Measurements from ENCODE around the gene OMA1.
"Not testable (repeated sequence)": the region's sequence is repeated elsewhere in the genome, so short reads cannot be mapped to it uniquely, and the experiment has no call there.

OMA1 gene

GRCh38 chr1:58546520-58547308 lies at the start of gene OMA1:
Gene OMA1 (minus strand): TSS chr1:58546726. CDS start chr1:58539294, 7,432 bp downstream.
- peak; percentile 97 for DNase-seq (ENCODE audit: low read depth)

DNA sequence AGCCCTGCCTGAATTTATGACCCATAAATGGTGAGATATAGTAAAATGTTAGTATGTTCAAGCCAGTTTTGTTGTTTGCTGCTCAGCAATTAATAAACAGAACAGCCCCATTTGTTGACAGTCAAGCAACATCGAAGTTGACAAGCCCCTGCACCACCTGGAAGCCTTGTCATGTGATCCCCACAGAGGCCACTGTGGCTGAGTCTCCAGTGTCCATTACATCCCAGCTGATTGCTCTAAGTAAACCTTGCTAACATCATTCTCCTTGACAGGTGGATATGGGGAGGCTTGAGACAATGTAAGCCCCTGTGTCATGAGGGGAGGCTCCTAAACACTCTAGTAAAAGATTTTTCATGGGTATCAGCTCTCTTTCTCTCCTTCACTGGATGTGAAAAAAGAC lies 48.0 kb upstream of the OMA1 start:
- no peak for DNase-seq (ENCODE audit: low read depth)

GRCh38 chr1:58592522-58593134 lies 46.1 kb upstream of the OMA1 start:
- DNase-seq (ENCODE audit: low read depth), result no peak

- no peak for DNase-seq (ENCODE audit: low read depth)
Observed at GRCh38 chr1:58591806-58592205, 45.3 kb upstream of the OMA1 start.

DNA sequence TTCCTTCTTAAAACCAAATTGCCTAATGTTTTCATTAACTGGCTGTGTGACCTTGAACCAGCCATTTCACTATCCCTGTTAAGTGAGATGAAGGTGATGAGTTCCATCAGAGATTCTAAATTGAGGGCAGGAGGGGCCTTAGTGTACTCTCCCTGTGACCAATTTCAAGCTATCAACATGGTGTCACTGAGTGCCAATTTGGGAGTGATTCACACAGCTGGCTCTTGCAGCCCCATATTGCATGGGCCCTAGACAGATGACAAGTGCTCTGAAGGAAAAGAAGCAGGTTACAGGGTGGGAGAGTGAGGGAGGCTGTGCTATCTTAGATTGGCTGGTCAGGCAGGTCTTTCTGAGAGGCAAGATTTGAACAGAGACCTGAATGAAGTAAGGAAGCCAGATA lies 43.5 kb upstream of the OMA1 start:
- no peak for DNase-seq (ENCODE audit: low read depth)

- DNase-seq (ENCODE audit: low read depth), result no peak
Observed at GRCh38 chr1:58588396-58588795, 41.9 kb upstream of the OMA1 start.

GRCh38 chr1:58587667-58588066 lies 41.1 kb upstream of the OMA1 start:
- DNase-seq (ENCODE audit: low read depth), result no peak

DNA sequence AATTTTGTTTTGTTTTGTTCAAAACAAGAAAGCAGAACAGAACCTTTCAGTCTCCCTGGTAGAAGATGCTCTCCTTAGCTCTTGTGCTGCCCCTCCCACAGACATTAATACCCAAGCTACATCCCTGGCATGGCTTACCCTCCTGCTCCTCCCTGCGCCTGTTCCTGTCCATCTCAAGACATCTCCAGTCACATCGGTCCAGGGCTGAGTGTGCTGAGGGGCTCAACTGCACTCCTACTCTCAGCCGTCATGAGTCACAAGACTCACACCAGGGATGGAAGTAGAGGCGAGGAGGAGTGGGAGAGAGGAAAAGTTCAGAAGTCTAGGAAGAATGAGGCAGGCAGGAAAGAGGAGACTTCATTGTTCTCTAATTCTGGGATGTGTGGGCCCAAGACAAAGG lies 39.7 kb upstream of the OMA1 start:
- DNase-seq (ENCODE audit: low read depth), result no peak

DNA sequence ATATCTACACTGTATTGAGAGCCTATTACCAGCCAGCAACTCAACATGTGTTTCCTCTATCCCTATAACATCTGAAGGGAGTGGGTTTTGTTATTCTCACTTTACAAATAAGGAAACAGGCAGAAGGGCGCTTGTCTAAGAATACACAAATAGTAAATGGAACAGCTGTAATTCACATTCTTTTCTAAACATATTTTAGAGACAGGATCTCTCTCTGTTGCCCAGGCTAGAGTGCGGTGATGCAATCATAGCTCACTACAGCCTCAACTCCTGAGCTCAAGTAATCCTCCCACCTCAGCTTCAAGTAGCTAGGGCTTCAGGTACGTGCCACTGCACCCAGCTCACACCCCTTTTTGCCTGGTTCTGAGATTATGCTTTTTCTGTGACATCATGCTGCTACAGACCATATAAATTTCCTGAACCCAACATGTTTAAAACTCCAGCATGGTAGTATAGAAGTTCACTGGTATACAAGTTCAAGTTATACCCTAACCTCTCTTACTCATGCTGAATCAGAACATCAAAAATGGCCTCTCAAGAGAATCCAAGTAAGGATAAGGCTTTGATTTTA lies 39.1 kb upstream of the OMA1 start:
- DNase-seq (ENCODE audit: low read depth), result no peak

DNA sequence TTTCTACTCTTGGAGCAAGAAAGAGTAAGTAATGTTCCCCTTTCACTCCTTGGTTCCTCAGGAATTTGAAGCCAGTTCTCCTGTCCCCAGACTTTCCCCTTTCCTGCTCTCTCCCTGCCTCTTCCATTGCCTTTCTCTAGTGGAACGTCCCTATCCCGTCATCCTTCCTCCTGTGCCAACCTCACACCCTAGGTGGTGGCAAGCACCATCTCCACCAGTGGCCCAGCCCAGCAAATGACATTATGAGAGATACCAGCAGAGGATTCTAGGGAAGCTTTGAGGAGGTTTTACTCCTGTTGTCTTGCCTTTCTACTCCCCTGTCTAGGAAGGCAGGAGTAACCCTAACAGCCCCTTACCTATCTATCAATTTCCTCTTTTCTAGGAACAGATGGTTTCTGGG lies 38.6 kb upstream of the OMA1 start:
- no peak for DNase-seq (ENCODE audit: low read depth)

DNA sequence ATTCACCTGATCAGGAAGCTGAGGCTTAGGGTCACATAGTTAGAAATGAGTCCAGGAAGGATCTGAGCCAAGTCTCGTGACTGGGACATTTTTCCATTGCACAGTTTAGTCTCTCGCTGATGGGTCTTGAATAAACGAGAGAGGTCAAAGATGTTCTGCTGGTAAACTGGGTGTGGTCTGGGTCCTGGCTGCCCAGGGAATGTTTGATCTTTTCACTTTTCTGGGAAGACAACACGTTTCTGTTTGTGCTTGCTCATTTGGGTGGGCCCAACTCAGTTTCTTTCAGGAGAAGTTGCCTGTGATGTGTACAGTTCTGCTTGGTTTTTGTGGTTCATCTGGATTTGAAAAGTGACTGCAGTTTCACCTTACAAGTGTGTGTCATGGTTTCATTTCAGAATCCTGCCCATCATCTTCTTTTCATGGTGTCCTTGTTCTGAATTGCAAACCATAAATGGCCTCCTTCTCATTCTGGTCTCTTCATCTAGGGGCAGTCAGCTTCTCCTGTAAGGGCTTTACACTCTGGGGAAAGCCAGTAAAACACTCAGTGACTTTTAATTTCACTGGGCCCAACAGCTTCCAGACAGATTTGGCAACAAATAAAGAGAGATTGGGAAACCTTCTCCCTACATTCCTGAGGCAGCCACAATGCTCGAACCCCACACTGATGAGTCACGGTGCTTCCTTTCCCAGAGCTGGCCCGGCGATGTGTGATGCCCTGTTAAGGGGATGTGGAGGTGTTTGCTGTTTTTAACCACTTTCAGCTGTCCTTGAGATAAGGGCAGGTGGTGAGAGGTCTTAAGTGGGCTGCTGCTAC lies 37.8 kb upstream of the OMA1 start:
- DNase-seq (ENCODE audit: low read depth), result no peak

DNA sequence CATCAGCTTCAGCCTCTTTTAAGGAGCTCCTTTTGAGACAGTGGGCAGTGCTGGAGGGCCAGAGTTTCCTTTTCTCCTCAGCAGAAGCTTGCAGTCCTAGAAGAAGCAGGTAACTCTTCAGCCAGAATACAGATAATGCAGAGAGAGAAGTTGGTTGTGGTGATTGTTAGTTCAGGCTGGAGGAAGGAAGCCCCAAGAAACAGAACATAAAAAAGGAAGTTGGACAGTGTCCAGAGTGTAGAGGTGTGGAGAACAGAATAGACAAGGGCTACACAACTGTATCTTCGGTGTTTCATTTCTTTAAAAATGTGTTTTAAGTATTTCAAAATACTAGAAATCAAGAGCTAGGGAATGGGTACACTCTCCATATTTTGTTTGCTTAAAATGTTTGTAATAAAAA lies 37.0 kb upstream of the OMA1 start:
- no peak for DNase-seq (ENCODE audit: low read depth)

- DNase-seq (ENCODE audit: low read depth), result not testable (repeated sequence)
Observed at GRCh38 chr1:58582143-58582542, 35.6 kb upstream of the OMA1 start.

DNA sequence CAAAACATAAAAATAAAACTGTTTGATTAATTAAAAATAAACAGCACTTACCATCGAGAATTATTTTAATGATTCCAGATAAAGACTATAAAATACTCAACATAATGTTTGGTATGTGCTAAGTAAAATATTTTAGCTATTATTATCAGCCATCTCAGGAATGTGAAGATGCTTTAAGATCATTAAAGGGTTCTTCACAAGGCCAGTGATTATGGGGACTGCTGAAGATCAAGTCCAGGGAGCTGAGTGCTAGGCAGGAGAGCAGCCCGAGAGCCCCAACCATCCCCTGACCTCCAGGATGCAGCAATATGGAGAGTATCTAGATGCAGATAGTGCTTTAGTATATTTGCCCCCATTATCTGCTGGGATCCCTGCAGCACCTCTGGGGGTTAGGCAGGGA lies 35.1 kb upstream of the OMA1 start:
- DNase-seq (ENCODE audit: low read depth), result no peak

DNA sequence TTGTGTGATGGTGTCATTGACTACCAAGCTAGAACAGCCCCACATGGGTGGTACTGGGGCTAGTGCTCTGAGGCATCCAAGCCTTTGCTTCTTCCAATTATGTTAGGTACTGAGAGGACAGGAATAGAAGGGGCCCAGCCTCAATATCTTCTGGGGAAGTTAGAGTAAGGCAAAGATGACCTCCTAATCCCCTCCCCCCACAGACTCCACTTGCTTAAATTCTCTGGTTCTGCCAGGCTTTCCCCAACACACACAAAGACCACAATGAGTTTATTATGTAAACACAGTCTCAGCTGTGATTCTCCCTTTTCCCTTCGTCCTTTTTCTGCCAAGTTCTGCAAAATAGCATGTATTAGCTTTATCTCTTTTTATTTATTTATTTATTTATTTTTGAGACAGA lies 33.7 kb upstream of the OMA1 start:
- no peak for DNase-seq (ENCODE audit: low read depth)

DNA sequence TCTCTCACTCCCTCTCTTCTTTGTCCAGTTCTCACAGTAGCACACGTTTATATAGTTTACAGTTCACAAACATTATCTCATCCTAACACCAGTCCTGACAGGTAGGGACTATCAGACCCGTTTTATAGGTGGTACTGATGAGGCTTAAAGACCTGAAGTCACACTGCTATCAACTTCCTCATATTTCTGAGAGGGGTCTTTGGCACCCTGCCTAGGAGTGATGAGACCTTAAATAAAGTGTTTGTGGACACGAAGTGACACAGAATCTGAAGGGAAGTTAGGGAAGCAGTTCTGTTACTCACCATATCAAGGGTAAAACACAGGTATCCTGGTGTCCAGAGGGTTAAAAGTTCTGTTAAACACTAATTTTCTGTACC lies 31.1 kb upstream of the OMA1 start:
- DNase-seq (ENCODE audit: low read depth), result no peak

- no peak for DNase-seq (ENCODE audit: low read depth)
Observed at GRCh38 chr1:58576727-58577653, 30.5 kb upstream of the OMA1 start, which contains the start of gene TACSTD2. Gene TACSTD2 (minus strand): TSS chr1:58577252. CDS start chr1:58577156, 96 bp downstream.

- no peak for DNase-seq (ENCODE audit: low read depth)
Observed at GRCh38 chr1:58576325-58576726, 29.8 kb upstream of the OMA1 start.

GRCh38 chr1:58575551-58576324 lies 29.2 kb upstream of the OMA1 start:
- no peak for DNase-seq (ENCODE audit: low read depth)

GRCh38 chr1:58574816-58575215 lies 28.3 kb upstream of the OMA1 start:
- DNase-seq (ENCODE audit: low read depth), result no peak

Measured in activated T-cell treated with anti-CD3 and anti-CD28 coated beads for 1 hour (primary cell).